Measurements from ENCODE around the gene IFNG.
"Not testable (repeated sequence)": the region's sequence is repeated elsewhere in the genome, so short reads cannot be mapped to it uniquely, and the experiment has no call there.

Gene IFNG
- total RNA-seq = 15.6 reads per million, percentile 41 among the genes with 10 or more reads in this experiment

DNA sequence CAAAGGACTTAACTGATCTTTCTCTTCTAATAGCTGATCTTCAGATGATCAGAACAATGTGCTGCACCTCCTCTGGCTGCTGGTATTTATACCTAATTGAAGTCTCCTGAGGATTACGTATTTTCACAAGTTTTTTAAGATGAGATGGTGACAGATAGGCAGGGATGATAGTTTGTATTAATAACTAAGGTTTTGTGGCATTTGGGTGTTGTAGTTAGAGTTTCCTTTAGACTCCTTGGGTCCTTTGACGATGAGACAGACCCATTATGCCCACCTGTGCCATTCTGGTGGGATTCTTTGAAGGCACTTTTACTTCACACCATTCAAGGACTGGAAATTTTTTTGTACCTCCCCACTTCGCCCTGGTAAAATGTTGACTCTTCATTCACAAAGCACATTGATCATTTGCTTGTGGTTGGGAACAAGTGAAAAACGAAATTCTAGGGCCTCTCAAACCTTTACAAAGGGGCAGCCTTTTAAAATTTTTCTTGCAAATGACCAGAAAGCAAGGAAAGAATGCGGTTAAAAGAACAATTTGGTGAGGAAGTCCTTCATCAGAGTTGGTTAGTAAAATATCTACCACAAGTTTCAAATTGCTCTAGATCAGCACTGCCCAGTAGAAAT is at the start of gene IFNG:
TSS of gene IFNG (minus strand) at position 60 of the 624 bp plus-strand sequence. CDS start 125 bp downstream, outside the sequence.
- DNase-seq = no peak

DNA sequence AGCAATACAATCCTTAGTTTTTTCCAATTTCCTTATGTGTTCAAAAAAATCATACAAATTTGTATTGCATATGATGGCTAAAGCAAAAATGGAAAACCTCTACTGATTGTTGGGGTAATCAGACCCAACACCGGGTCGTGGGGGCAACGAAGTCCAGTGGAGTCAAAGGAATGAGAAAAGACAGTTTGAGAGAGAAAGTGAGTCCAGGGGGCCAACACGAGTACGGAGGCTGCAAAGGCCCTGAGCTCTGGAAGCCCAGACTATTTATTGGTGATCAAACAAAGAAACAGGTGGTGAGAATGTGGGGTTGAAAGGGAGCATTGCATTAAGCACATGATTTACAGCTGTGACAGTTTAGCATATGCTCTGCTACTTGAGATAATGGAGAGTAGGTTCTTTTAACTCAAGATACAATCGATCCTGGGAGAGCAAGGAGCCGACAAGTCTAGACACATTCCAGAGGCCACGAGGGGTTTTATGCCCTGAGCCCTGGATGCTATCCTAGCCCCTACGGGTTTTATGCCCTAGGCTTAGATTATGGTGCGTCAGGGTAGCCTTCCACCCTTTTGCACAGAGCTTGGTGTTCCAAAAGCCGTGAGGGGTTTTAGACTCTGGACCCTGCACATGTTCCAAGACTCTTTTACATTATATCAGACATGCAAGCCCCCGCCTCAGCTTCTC is 49.6 kb upstream of the IFNG start:
- not testable (repeated sequence) for DNase-seq

DNA sequence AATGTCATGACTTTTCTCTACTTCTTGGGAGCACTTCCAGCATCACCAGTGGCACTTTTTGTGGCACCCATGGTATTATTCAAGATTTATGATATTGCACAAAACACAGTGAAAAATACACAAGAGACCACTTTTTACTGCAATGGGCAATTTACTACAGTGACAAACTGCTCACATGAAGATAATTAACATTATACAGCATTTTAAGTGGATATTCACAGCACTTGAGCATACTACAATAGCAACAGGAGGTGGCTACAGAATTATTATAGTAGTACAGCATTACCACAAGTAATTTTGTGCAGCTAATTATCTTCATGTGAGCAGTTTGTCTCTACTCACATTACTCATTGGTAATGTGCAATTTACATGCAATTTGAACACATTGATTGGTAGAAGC is 47.7 kb upstream of the IFNG start:
- DNase-seq = no peak

GRCh38 chr12:68206446-68206845 is 46.9 kb upstream of the IFNG start:
- DNase-seq = no peak

GRCh38 chr12:68203460-68203875 is 43.9 kb upstream of the IFNG start:
- DNase-seq = no peak

- no peak for DNase-seq
Observed at GRCh38 chr12:68200854-68201253, 41.3 kb upstream of the IFNG start.

GRCh38 chr12:68199127-68199526 is 39.6 kb upstream of the IFNG start:
- no peak for DNase-seq

- no peak for DNase-seq
Observed at GRCh38 chr12:68198507-68199086, 39.1 kb upstream of the IFNG start.

DNA sequence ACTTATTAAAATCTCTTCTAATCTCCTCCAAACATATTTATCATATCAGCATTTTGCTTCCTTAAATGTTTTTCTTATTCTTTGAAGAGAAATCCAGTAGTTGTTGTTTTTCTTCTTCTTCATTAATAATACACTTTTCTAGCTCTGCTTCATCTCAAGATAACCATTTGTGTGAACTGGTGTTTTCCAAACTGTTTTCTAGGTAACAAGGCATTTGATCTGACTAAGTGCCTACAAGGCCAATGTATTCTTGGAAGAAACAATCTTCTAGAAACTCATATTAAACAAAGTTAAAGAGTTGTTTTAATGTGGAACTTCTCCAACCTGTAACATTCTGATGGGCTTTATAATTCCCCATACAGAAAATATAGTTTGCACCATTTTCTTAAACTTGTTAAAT is 30.8 kb upstream of the IFNG start:
- no peak for DNase-seq

DNA sequence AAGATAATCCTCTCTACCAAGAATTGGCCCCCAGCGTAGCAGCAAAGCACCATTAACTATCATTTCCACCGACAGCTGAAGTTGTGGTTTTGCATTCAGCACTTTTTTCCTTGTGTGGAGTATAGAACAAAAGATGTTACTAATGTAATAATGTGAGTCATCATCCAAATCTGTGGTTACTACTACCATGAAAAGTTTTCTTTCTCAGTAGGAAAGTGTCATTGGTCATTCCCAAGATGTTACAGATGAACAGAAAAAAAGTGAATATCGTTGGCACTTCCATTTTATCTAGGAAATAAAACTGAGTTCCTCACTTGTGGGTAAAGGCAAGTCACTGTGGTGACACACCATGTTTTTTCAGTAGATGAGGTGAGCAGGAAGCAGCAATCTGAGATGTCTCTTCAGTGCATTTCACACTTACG is 30.3 kb upstream of the IFNG start:
- DNase-seq = no peak

DNA sequence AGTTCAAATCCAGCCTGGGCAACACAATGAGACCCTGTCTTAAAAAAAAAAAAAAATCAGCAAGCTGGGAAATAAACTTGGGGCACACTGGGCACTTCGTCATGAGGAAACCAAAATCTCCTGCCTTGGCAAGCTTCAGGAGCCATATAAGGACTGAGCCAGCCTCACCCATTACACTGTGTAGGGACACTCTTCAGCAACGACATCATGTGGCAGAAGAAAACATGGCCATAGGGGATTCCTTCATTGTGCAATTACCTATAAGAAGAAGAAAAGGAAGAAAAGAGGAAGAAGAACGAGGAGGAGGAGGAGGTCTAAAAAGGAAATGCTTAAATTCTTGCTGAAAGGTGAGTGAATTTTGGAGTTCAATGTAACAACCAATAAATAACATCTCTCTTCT is 26.1 kb upstream of the IFNG start:
- DNase-seq = no peak

- no peak for DNase-seq
Observed at GRCh38 chr12:68180792-68181744, 21.5 kb upstream of the IFNG start.

DNA sequence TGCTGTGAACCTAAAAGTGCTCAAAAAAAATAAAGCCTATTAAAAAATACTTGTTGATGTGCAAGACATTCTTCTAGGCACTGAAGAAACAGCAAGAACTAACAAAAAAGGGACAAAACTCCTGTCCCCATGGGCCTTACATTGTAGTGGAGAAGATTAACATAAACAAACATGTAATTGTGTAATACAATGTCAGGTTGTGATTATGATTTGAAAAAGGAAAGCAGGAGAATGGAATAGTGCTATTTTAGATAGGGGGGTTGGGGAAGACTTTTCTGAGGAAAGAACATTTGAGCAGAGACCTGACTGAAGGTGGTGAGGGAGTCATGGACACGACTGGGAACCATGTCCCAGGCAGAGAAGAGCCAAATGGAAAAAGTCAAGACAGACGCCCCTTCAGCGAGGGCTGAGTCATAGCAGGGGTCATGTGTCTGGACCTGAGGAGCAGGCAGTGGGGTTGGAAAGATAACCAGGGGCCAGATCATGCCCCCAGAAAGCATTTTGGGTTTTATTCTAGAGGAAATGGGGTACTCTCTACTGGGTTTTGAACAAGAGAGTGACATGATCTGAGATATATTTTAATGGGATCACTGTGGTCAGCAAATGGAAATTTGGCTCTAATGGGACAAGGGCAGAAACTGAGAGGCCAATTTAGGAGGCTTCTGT is 19.4 kb upstream of the IFNG start:
- no peak for DNase-seq

- no peak for DNase-seq
Observed at GRCh38 chr12:68178184-68178583, 18.6 kb upstream of the IFNG start.

GRCh38 chr12:68177562-68177961 is 18.0 kb upstream of the IFNG start:
- no peak for DNase-seq

- no peak for DNase-seq
Observed at GRCh38 chr12:68176257-68176656, 16.7 kb upstream of the IFNG start.

- DNase-seq = peak; percentile 60
Observed at GRCh38 chr12:68175557-68176061, 16.1 kb upstream of the IFNG start.

DNA sequence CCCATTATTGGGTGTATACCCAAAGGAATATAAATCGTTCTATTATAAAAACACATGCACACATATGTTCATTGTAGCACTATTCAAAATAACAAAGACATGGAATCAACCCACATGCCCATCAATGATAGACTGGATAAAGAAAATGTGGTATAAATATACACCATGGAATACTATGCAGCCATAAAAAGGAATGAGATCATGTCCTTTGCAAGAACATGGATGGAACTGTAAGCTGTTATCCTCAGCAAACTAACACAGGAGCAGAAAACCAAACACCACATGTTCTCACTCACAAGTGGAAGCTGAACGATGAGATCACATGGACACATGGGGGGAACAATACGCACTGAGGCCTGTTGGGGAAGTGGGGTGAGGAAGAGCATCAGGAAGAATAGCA is 15.2 kb upstream of the IFNG start:
- DNase-seq = not testable (repeated sequence)

DNA sequence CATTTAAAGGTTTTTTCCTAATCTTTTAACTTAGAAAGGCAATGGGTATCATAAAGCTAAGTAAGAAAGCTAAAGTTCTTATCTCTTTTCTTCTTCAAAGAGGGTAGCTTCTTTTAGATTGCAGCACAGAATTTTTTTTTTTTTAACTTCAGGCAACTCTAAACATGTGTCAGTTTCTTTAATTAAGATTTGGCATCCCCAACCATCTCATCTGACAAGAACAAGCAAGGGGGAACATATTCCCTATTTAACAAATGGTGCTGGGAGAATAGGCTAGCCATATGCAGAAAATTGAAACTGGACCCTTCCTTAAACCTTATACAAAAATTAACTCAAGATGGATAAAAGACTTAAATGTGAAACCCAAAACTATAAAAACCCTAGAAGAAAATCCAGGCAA is 14.3 kb upstream of the IFNG start:
- DNase-seq = no peak

DNA sequence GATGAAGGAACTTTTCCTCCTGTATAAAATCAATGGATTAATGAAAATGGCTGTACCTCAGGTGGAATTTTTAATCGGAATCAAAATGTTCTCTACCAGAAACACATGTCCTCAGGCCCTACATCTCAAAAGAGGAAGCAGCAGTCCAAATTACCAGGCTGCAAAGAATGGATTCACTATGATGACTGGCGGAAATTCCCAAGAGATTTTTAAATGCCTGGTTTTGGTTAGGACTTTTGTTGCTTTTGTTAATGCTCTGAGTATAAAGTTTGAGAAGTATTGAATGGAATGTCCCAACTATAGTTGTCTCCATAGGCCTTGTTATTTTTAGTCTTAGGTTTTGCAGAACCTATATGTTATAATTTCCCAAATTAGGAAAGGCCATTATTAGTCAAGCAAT is 11.2 kb upstream of the IFNG start:
- no peak for DNase-seq

GRCh38 chr12:68169213-68169889 is 9.8 kb upstream of the IFNG start:
- no peak for DNase-seq
